GM12872 (cell line): ENCODE measurements around the gene GOLGA2.

Source experiments
- TF ChIP-seq, protein P1 (sequence below): IDR thresholded peaks from 3 replicates; pipeline ENCODE4 v1.5.1; 2011; ENCODE audit warnings: low read depth, mild to moderate bottlenecking, low read length, moderate library complexity; ENCODE audit not compliant: insufficient read depth

The GOLGA2 gene

DNA sequence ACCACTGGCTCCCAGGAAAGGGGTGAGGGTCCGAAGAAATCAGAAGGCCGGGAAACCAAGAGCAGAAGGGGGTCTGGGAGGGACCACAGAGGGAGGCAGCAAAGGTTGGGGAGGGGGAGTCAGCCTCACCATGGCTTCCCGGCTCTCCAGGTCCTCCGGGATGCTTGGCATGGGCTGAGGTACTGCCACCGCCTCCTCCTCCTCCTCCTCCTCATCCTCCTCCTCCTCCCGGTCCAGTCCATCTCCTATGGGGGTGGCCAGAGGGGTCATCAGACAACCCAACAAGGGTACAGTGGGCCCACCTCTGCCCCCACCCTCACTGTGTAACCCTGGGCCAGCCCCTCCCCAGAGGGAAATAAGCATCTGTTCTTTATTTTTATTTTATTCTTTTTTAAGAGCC, 17.5 kb downstream of the GOLGA2 start:
- TF ChIP-seq, protein P1, sequence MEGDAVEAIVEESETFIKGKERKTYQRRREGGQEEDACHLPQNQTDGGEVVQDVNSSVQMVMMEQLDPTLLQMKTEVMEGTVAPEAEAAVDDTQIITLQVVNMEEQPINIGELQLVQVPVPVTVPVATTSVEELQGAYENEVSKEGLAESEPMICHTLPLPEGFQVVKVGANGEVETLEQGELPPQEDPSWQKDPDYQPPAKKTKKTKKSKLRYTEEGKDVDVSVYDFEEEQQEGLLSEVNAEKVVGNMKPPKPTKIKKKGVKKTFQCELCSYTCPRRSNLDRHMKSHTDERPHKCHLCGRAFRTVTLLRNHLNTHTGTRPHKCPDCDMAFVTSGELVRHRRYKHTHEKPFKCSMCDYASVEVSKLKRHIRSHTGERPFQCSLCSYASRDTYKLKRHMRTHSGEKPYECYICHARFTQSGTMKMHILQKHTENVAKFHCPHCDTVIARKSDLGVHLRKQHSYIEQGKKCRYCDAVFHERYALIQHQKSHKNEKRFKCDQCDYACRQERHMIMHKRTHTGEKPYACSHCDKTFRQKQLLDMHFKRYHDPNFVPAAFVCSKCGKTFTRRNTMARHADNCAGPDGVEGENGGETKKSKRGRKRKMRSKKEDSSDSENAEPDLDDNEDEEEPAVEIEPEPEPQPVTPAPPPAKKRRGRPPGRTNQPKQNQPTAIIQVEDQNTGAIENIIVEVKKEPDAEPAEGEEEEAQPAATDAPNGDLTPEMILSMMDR = no peak

DNA sequence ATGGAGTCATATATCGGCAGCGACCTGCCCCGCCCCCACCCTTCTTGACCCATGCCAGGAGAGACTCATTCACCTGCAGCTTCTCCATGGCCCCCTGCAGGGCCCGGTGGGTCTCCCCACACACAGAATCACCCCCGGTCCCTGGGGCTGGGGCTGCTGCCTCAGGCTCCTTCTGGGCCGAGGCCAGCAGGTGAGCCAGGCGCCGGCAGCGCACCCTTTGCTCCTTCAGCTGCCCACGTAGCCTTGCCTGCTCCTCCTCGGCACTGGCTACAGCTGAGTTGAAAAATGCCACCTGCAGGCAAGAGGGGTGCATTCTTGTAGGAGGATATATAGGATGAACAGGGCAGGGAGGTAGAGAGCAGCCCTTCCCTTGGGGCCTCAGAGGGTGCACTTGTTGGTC, 17.9 kb downstream of the GOLGA2 start:
- TF ChIP-seq, protein P1 = no peak

DNA sequence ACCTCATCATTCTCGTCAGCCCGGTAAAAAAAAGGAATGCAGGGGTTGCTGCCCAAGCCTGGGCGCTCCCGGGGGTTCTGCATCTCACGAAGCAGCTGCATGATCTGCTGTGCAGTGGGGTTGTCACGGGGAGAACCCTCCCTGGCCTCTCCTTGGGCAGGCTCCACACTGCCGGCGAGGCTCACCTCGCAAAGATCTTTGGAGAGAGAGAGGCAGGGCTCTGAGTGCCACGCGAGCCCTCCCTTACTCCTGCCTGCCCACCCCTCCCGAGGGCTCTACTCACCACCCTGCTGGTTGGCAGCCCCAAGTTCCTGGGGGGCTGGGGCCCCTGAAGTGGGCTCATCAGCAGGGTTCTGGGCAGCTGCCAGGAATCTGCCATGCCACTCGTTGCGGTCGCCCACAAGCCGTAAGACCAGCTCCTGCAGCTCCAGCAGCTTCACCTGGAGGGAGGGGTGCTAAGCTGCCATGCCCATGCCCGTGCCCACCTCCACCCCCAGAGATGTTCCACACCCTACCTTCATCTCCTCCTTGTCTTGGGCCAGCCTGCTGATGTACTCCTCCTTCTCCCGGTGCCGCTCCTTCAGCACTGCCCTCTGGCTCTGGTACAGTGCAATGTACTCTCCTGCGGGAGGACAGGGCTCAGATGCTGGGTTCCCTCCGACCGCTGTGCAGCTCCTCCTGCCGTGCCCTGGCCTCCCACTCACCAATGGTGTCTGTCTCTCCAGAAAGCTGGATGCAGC, 18.6 kb downstream of the GOLGA2 start:
- TF ChIP-seq, protein P1 = no peak

DNA sequence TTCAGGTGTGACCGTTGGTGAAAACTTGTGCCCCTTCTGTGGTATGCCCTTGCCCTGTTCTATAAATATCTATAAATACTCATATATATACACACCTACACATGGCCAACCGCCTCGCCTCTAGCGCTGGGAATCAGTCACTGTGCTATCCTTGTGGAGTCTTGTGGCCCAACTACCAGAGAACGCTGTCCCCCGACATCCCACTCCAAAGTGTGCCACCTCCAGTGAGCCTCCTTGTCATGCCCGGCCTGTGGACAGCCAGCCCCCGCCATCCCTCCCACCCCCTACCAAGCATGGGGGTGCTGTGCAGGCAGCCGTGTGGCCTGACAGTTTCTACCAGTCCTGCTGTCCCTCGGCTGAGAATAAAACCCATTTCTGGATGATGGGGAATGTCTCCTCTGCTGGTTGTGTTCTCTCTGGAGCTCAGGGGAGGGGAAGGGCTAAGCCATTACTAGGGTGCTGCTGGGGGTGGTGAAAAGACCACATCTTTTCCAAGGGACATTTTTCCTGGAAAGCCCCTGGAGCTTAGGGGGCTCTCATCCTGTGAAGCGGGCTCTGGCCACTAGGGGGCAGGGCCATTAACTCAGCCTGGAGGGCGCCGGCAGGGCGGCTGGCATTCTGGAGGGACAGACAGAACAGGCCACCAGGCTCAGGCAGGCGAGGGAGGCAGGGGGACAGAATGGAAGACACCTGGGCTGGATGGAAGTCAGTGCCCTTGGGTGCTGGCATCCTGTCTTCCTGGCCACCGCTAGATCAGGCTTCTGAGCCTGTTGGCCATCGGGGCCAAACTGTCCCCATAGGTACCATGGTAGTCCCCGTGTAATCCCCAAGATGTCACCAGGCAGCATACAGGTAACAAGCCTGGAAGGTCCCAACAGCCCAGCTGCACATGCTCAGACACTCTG, 20.7 kb downstream of the GOLGA2 start:
- TF ChIP-seq, protein P1 = peak; percentile 94

DNA sequence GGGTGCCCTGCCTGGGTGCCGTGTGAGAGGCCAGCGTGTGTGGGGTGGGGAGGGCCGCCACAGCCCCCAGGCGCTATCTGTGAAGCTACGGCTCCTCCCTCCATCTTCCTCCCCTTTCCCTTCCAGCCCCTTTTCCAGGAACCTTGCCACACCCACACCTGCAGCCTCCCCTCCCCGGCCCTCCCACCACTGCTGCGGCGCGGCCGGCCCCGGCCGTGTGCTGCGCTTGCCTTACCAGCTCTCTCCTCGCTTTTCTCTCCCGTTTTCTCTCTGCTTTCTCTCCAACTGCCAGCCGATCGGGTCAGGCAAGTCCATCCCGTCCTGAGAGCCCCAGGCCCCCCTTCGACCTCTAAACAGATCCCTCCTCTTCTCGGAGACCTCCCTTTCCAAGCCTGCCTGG, 21.4 kb downstream of the GOLGA2 start:
- TF ChIP-seq, protein P1 = no peak

DNA sequence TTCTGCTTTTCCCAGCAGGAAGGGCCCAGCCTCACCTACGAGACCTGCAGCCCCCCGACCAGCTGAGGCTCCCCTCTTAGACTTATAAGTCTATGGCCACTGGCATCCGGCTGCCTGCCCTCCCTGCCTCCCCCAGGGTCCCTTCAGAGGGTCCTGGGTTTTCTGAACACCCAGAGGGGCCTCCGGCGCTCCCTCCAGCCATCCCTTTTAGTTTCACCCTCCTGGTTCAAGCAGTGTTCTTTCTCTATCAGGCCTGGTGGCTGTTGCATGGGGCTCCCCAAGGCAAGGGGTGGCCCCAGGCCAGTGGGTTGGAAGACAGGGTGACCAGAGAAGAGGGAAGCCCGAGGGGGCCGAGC, 21.8 kb downstream of the GOLGA2 start:
- TF ChIP-seq, protein P1 = no peak

DNA sequence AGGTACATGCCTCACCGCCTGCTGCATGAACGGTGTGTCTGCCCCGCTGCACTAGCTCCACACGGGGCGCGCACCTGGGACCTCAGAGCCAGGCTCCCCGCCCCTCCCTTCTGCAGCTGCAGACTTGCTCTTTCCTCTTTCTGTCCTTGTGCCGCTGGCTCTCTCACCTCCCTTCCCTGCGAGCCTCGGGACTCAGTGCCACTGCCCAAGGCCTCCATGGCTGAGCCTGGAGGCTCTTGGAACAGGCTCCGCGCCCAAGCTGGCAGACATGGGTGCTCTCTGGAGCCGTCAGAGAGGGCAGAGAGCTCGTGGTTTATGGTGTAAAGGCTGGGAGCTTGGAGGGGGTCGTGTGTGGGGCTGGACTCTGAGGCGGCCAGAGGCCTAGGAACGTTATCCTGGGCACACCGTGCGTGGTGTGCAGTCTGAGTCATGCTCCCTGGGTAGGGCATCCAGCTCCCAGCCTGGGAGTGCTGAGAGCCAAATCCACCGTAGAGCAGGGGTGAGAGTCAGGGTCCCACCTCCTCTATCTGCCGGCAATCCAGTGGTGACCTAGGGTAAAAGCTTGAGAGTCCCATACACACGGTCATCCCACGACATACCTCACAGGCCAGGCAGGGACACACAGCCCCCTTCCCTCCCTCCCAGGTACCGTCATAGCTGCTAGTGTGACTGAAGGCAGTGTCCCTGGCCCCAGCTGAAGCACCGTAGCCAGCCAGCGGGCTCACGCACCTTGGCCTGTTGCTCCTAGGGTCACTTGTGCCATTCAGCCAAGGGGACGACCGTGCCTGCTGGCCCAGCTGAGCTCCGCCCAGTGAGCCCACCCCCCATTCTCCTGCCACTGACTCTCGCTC, 22.4 kb downstream of the GOLGA2 start:
- TF ChIP-seq, protein P1 = no peak
